ENCODE data around the gene ZNF346. TPM values are rescaled to one million over a fixed set of nuclear protein-coding genes. Genes with fewer than 3 reads are reported as not detected.

The ZNF346 gene
- total and polyA plus RNA-seq, 2 of the 13 experiments (the other 11 are each of a cell fraction or from before 2014, with no cell fraction given), result 8.6 to 19.4 TPM

GRCh38 chr5:177105691-177106476 lies 83.4 kb downstream of the ZNF346 start (continued):
- TF ChIP-seq SNAPC4 (CRISPR knock-in tag; IDR thresholded peaks at IDR 0.05), result no peak
- TF ChIP-seq FOSL2 (CRISPR knock-in tag; IDR thresholded peaks at IDR 0.05), result peak; percentile 25; the same call in 1 of the 2 replicates
- no peak for TF ChIP-seq ZNF546 (CRISPR knock-in tag; conservative IDR thresholded peaks at IDR 0.05)
- 0 out of 2 replicates have a peak, but pooled peaks have one; percentile 73 for TF ChIP-seq TSC22D2 (CRISPR knock-in tag; IDR thresholded peaks at IDR 0.05; ENCODE audit: borderline replicate concordance)
- no peak for TF ChIP-seq ZNF660 (CRISPR knock-in tag; IDR thresholded peaks at IDR 0.05; ENCODE audit: borderline replicate concordance, low read depth)
- peak; percentile 80; the same call in 1 of the 2 replicates for TF ChIP-seq ZBTB20 (CRISPR knock-in tag; IDR thresholded peaks at IDR 0.05; ENCODE audit: borderline replicate concordance, low read depth)
- no peak for TF ChIP-seq ZNF543 (CRISPR knock-in tag; IDR thresholded peaks at IDR 0.05)
- TF ChIP-seq IKZF1 (IDR thresholded peaks at IDR 0.05), result no peak
- no peak for TF ChIP-seq SOX13 (IDR thresholded peaks at IDR 0.05)
- TF ChIP-seq SOX13 (CRISPR knock-in tag; conservative IDR thresholded peaks at IDR 0.05 in 1 of 2, IDR thresholded peaks at IDR 0.05 in 1 of 2), result peak in 1 of 2 experiments; percentile 50; a peak in 2 of 4 replicates
- no peak for TF ChIP-seq TERF1 (CRISPR knock-in tag; IDR thresholded peaks at IDR 0.05)
- no peak for TF ChIP-seq ZSCAN31 (CRISPR knock-in tag; IDR thresholded peaks at IDR 0.05; ENCODE audit: low read depth)
- TF ChIP-seq HIVEP1 (CRISPR knock-in tag; IDR thresholded peaks at IDR 0.05), result peak; percentile 61; the same call in 1 of the 2 replicates
- TF ChIP-seq DMTF1 (CRISPR knock-in tag; IDR thresholded peaks at IDR 0.05), result no peak
- TF ChIP-seq ZC3H13 (CRISPR knock-in tag; IDR thresholded peaks at IDR 0.05), result 0 out of 2 replicates have a peak, but pooled peaks have one; percentile 40
- TF ChIP-seq ZNF644 (CRISPR knock-in tag; IDR thresholded peaks at IDR 0.05; ENCODE audit: low read depth), result no peak
- TF ChIP-seq JUNB (CRISPR knock-in tag; IDR thresholded peaks at IDR 0.05; ENCODE audit: borderline replicate concordance), result peak; percentile 66; the same call in 1 of the 2 replicates
- TF ChIP-seq RARG (CRISPR knock-in tag; IDR thresholded peaks at IDR 0.05; ENCODE audit: low read depth), result no peak
- TF ChIP-seq ELF3 (CRISPR knock-in tag; IDR thresholded peaks at IDR 0.05), result 0 out of 2 replicates have a peak, but pooled peaks have one; percentile 42
- TF ChIP-seq MED13 (CRISPR knock-in tag; IDR thresholded peaks at IDR 0.05), result no peak
- peak; percentile 75; the same call in 1 of the 2 replicates for TF ChIP-seq TARDBP (CRISPR knock-in tag; IDR thresholded peaks at IDR 0.05)
- TF ChIP-seq AKAP8 (CRISPR knock-in tag; IDR thresholded peaks at IDR 0.05), result no peak
